ENCODE results near the gene CDC16. TPM values are rescaled to one million over a fixed set of nuclear protein-coding genes. Genes with fewer than 3 reads are reported as not detected.

The CDC16 gene
- total and polyA plus RNA-seq, 2 of the 4 experiments (the other 2 are of a cell fraction): 41.6 to 66.6 TPM

GRCh38 chr13:114309086-114309485 is 74.4 kb downstream of the CDC16 start:
- H3K56ac ChIP-seq (ENCODE audit: extremely low read depth, insufficient read depth, low read length): no peak overlapping the region
- H3K9me3 ChIP-seq (ENCODE audit: control insufficient read depth, insufficient read depth, low read length): no peaks in the 10 kb centered on the region
- no peak overlapping the region for H2AFZ ChIP-seq (replicated peaks; ENCODE audit: low read length, poor library complexity)
- H3K4ac ChIP-seq (ENCODE audit: low read depth, low read length): no peak overlapping the region
- peaks cover 12% of the 10 kb centered on the region for H3K36me3 ChIP-seq (ENCODE audit: control insufficient read depth, insufficient read depth, low read length)
- no peak overlapping the region for H2AK9ac ChIP-seq (replicated peaks; ENCODE audit: low read depth, low read length, poor library complexity)
- no peak overlapping the region for H2BK20ac ChIP-seq (ENCODE audit: low read depth, low read length)
- no peak overlapping the region for H3K9ac ChIP-seq (ENCODE audit: low read depth, low read length)
- no peak overlapping the region for H2BK120ac ChIP-seq (ENCODE audit: low read depth, low read length)
- no peak overlapping the region for H3K23ac ChIP-seq (ENCODE audit: low read depth, low read length)
- POLR2A ChIA-PET (ENCODE audit: unreplicated experiment): no interaction called here
- H2BK5ac ChIP-seq (ENCODE audit: low read depth, low read length, poor library complexity, severe bottlenecking): no peak overlapping the region
- dilution Hi-C loops (cut with HindIII; ENCODE audit: low sequenced_read_pairs, unreplicated experiment): no loop called here
- no peak for ATAC-seq (ENCODE audit: low read depth)
- no TSS peak for BruUV-seq (replicated peaks)
- H3K27ac ChIP-seq (ENCODE audit: insufficient read depth, low read length): no peak overlapping the region
- H3K4me1 ChIP-seq (ENCODE audit: control insufficient read depth, insufficient read depth, low read length): peaks cover 10% of the 10 kb centered on the region
- intact Hi-C loops (cut with micrococcal nuclease): no loop called here
- no peak for TF ChIP-seq FOS (IDR thresholded peaks at IDR 0.05; ENCODE audit: low read depth, low read length)
- TF ChIP-seq RAD21 (IDR thresholded peaks at IDR 0.05; ENCODE audit: low read length): no peak
- no peak for TF ChIP-seq ELK1 (IDR thresholded peaks at IDR 0.05; ENCODE audit: borderline replicate concordance, low read depth, low read length)
- TF ChIP-seq CHD1 (IDR thresholded peaks at IDR 0.05; ENCODE audit: low read depth, low read length): no peak
- no peak for TF ChIP-seq BHLHE40 (IDR thresholded peaks at IDR 0.05; ENCODE audit: low read depth, low read length)
- in situ Hi-C loops (cut with MboI; ENCODE audit: low sequenced_read_pairs): no loop called here
- no peak overlapping the region for H4K8ac ChIP-seq (ENCODE audit: low read depth in 2 of 2, low read length in 2 of 2)
- H4K20me1 ChIP-seq (ENCODE audit: insufficient read depth, low read length): no peaks in the 10 kb centered on the region
- no peak overlapping the region for H3K4me2 ChIP-seq (ENCODE audit: low read depth, low read length)
- no peak overlapping the region for H3K4me3 ChIP-seq (ENCODE audit: insufficient read depth, low read depth, low read length)
- no peak overlapping the region for H4K91ac ChIP-seq (ENCODE audit: insufficient read depth, low read depth, low read length)
- H2BK15ac ChIP-seq (ENCODE audit: low read depth, low read length): no peak overlapping the region
- WGBS, 2 experiments (ENCODE audit: extremely low coverage in 2 of 2, insufficient read length in 1 of 2): 100% methylated on average over 2 of the region's 2 CpGs; no CpG with 5 or more reads in 1 of the 2 experiments
- H3K79me1 ChIP-seq (ENCODE audit: low read depth in 1 of 2, low read length in 2 of 2): peaks cover 0 to 2% of the 10 kb centered on the region in 2 experiments; a peak in 2 of 4 replicates
- peaks cover 3% of the 10 kb centered on the region; the same call in 1 of the 2 replicates for H3K9me1 ChIP-seq (ENCODE audit: insufficient read depth, low read length)
- no peak for DNase-seq
- H3K27me3 ChIP-seq (ENCODE audit: control insufficient read depth, insufficient read depth, low read length): no peaks in the 10 kb centered on the region
- CTCF ChIA-PET: no interaction called here
- H3K18ac ChIP-seq (ENCODE audit: low read depth, low read length): no peak overlapping the region
- no peak overlapping the region for H2AK5ac ChIP-seq (ENCODE audit: low read depth, low read length)
- no peak overlapping the region for H4K5ac ChIP-seq (ENCODE audit: low read depth, low read length)
- H3K14ac ChIP-seq (replicated peaks; ENCODE audit: low read depth, low read length): no peak overlapping the region

Measured in IMR-90 (cell line).